DOHH2 (cell line): Measurements from ENCODE around the gene CDHR1.

Experiments used
- CTCF ChIP-seq: fragments of 200-600 bp; sonication (generic); IDR thresholded peaks from one replicate; pipeline ENCODE4 v1.5.1; 2014; ENCODE audit warnings: antibody characterized with exemption, mild to moderate bottlenecking, low read depth, low read length; ENCODE audit not compliant: poor library complexity, severe bottlenecking
- EZH2phosphoT487 ChIP-seq: fragments of 200-600 bp; sonication (generic); IDR thresholded peaks from 2 replicates; pipeline ENCODE4 v1.6.1; 2017; ENCODE audit warnings: borderline replicate concordance, mild to moderate bottlenecking, antibody characterized with exemption, low read length, moderate library complexity, mixed read lengths

GRCh38 chr10:84262190-84262956, 68.0 kb downstream of the CDHR1 start:
- TF ChIP-seq CTCF (no peak), EZH2phosphoT487 (no peak)
